Breast epithelium (tissue), 3 donors: Measurements from ENCODE around the gene CSH1.
"Not testable (repeated sequence)": the region's sequence is repeated elsewhere in the genome, so short reads cannot be mapped to it uniquely, and the experiment has no call there.

Source experiments
- CTCF ChIP-seq, 3 donors: fragments of 450-650 bp; IDR thresholded peaks; one replicate each; pipeline ENCODE4 v1.5.1; 2016 to 2017; ENCODE audit warnings: antibody characterized with exemption in 3 of 3, mild to moderate bottlenecking in 3 of 3, moderate library complexity in 3 of 3
- POLR2A ChIP-seq: fragments of 450-650 bp; IDR thresholded peaks from one replicate; pipeline ENCODE4 v1.6.1; 2016; ENCODE audit warnings: antibody characterized with exemption, mild to moderate bottlenecking, moderate library complexity

GRCh38 chr17:63856425-63856824 lies 39.9 kb downstream of the CSH1 start:
- not testable (repeated sequence) for TF ChIP-seq CTCF (IDR thresholded peaks at IDR 0.05); POLR2A
